ENCODE measurements around the gene PRXL2A. TPM values are rescaled to one million over a fixed set of nuclear protein-coding genes. Genes with fewer than 3 reads are reported as not detected.

Gene PRXL2A
- total and polyA plus RNA-seq, 2 of the 4 experiments (the other 2 are of a cell fraction): 0.90 to 0.92 TPM

DNA sequence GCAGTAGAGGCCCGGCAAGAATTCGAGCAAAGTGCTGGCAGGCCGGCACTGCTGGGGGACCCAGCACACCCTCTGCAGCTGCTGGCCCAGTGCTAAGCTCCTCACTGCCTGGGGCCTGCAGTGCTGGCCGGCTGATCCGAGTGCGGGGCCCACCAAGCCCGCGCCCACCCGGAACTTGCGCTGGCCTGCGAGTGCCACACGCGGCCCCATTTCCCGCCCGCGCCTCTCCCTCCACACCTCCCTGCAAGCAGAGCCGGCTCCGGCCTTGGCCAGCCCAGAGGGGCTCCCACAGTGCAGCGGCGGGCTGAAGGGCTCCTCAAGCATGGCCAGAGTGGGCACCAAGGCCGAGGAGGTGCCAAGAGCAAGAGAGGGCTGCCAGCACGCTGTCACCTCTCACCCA is 48.7 kb upstream of the PRXL2A start:
- Histone ChIP-seq H2BK120ac (ENCODE audit: low read depth, low read length) (no peak overlapping the region), H3K56ac (ENCODE audit: extremely low read depth, insufficient read depth, low read length) (no peak overlapping the region), H3K4ac (ENCODE audit: low read depth, low read length) (no peak overlapping the region), H2AK5ac (ENCODE audit: low read depth, low read length) (no peak overlapping the region), H3K79me1 (ENCODE audit: low read depth in 1 of 2, low read length in 2 of 2) (no peaks in the 10 kb centered on the region), H3K4me1 (ENCODE audit: control insufficient read depth, insufficient read depth, low read length) (no peaks in the 10 kb centered on the region), H3K9me1 (ENCODE audit: insufficient read depth, low read length) (no peaks in the 10 kb centered on the region), H2AK9ac (replicated peaks; ENCODE audit: low read depth, low read length, poor library complexity) (no peak overlapping the region), H3K14ac (replicated peaks; ENCODE audit: low read depth, low read length) (no peak overlapping the region), H2BK20ac (ENCODE audit: low read depth, low read length) (no peak overlapping the region), H3K27ac (ENCODE audit: insufficient read depth, low read length) (no peak overlapping the region), H4K91ac (ENCODE audit: insufficient read depth, low read depth, low read length) (no peak overlapping the region), H3K9me3 (ENCODE audit: control insufficient read depth, insufficient read depth, low read length) (no peaks in the 10 kb centered on the region), H3K4me2 (ENCODE audit: low read depth, low read length) (no peak overlapping the region), H3K9ac (ENCODE audit: low read depth, low read length) (no peak overlapping the region), H4K5ac (ENCODE audit: low read depth, low read length) (no peak overlapping the region), H2BK5ac (ENCODE audit: low read depth, low read length, poor library complexity, severe bottlenecking) (no peak overlapping the region), H3K23ac (ENCODE audit: low read depth, low read length) (no peak overlapping the region), H4K8ac (ENCODE audit: low read depth in 2 of 2, low read length in 2 of 2) (no peak overlapping the region), H4K20me1 (ENCODE audit: insufficient read depth, low read length) (no peaks in the 10 kb centered on the region), H3K36me3 (ENCODE audit: control insufficient read depth, insufficient read depth, low read length) (no peaks in the 10 kb centered on the region), H3K18ac (ENCODE audit: low read depth, low read length) (no peak overlapping the region), H3K4me3 (ENCODE audit: insufficient read depth, low read depth, low read length) (no peak overlapping the region), H3K27me3 (ENCODE audit: control insufficient read depth, insufficient read depth, low read length) (peaks cover 15% of the 10 kb centered on the region), H2AFZ (replicated peaks; ENCODE audit: low read length, poor library complexity) (no peak overlapping the region), H2BK15ac (ENCODE audit: low read depth, low read length) (no peak overlapping the region)
- TF ChIP-seq SMC3 (IDR thresholded peaks at IDR 0.05; ENCODE audit: low read depth, low read length) (no peak), MXI1 (IDR thresholded peaks at IDR 0.05; ENCODE audit: borderline replicate concordance, low read depth, low read length) (no peak), MAZ (IDR thresholded peaks at IDR 0.05; ENCODE audit: borderline replicate concordance, low read depth, low read length) (no peak), RCOR1 (IDR thresholded peaks at IDR 0.05; ENCODE audit: insufficient replicate concordance, low read length) (no peak), BHLHE40 (IDR thresholded peaks at IDR 0.05; ENCODE audit: low read depth, low read length) (no peak), RFX5 (IDR thresholded peaks at IDR 0.05; ENCODE audit: low read depth, low read length) (no peak), CHD1 (IDR thresholded peaks at IDR 0.05; ENCODE audit: low read depth, low read length) (no peak), FOS (IDR thresholded peaks at IDR 0.05; ENCODE audit: low read depth, low read length) (no peak), CEBPB (IDR thresholded peaks at IDR 0.05; ENCODE audit: low read depth, low read length) (no peak), NFE2L2 (IDR thresholded peaks at IDR 0.05; ENCODE audit: low read depth, low read length) (no peak), RAD21 (IDR thresholded peaks at IDR 0.05; ENCODE audit: low read length) (no peak), MAFK (IDR thresholded peaks at IDR 0.05; ENCODE audit: low read depth, low read length) (no peak), POLR2A (IDR thresholded peaks at IDR 0.05; ENCODE audit: low read depth, low read length) (no peak)
- TF ChIP-seq, protein P1, sequence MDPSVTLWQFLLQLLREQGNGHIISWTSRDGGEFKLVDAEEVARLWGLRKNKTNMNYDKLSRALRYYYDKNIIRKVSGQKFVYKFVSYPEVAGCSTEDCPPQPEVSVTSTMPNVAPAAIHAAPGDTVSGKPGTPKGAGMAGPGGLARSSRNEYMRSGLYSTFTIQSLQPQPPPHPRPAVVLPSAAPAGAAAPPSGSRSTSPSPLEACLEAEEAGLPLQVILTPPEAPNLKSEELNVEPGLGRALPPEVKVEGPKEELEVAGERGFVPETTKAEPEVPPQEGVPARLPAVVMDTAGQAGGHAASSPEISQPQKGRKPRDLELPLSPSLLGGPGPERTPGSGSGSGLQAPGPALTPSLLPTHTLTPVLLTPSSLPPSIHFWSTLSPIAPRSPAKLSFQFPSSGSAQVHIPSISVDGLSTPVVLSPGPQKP (IDR thresholded peaks at IDR 0.05; ENCODE audit: borderline replicate concordance, low read depth, low read length): no peak
- TF ChIP-seq, protein P2, sequence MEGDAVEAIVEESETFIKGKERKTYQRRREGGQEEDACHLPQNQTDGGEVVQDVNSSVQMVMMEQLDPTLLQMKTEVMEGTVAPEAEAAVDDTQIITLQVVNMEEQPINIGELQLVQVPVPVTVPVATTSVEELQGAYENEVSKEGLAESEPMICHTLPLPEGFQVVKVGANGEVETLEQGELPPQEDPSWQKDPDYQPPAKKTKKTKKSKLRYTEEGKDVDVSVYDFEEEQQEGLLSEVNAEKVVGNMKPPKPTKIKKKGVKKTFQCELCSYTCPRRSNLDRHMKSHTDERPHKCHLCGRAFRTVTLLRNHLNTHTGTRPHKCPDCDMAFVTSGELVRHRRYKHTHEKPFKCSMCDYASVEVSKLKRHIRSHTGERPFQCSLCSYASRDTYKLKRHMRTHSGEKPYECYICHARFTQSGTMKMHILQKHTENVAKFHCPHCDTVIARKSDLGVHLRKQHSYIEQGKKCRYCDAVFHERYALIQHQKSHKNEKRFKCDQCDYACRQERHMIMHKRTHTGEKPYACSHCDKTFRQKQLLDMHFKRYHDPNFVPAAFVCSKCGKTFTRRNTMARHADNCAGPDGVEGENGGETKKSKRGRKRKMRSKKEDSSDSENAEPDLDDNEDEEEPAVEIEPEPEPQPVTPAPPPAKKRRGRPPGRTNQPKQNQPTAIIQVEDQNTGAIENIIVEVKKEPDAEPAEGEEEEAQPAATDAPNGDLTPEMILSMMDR (conservative IDR thresholded peaks at IDR 0.05; ENCODE audit: low read depth, low read length): no peak
- TF ChIP-seq, protein P3, sequence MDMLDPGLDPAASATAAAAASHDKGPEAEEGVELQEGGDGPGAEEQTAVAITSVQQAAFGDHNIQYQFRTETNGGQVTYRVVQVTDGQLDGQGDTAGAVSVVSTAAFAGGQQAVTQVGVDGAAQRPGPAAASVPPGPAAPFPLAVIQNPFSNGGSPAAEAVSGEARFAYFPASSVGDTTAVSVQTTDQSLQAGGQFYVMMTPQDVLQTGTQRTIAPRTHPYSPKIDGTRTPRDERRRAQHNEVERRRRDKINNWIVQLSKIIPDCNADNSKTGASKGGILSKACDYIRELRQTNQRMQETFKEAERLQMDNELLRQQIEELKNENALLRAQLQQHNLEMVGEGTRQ (IDR thresholded peaks at IDR 0.05; ENCODE audit: low read depth, low read length): no peak
- DNase-seq (no peak), ATAC-seq (ENCODE audit: low read depth) (no peak)
- POLR2A ChIA-PET (ENCODE audit: unreplicated experiment): no interaction called here
- no TSS peak for BruUV-seq (replicated peaks)
- in situ Hi-C loops (cut with MboI; ENCODE audit: low sequenced_read_pairs): no loop called here
- WGBS, 2 experiments (ENCODE audit: extremely low coverage in 2 of 2, insufficient read length in 1 of 2): 89% methylated on average over 11 of the region's 22 CpGs; no CpG with 5 or more reads in 1 of the 2 experiments
- dilution Hi-C loops (cut with HindIII; ENCODE audit: low sequenced_read_pairs, unreplicated experiment): no loop called here
- intact Hi-C loops (cut with micrococcal nuclease): no loop called here
- CTCF ChIA-PET: no interaction called here

All from IMR-90 (cell line).